Vagina (tissue), 2 donors: Measurements from ENCODE around the gene PPCDC. TPM values are rescaled to one million over a fixed set of nuclear protein-coding genes. Genes with fewer than 3 reads are reported as not detected.

Source experiments
- DNase-seq, 2 donors: peaks; one replicate each; pipeline ENCODE4 v3.0.0-alpha.2; 2017; ENCODE audit errors: extremely low spot score in 2 of 2
- H3K27ac ChIP-seq: fragments of 200-600 bp; sonication (generic); one replicate; pipeline ENCODE4 v1.5.1; 2019
- H3K27me3 ChIP-seq: fragments of 200-600 bp; sonication (generic); one replicate; pipeline ENCODE4 v1.5.1; 2019
- H3K36me3 ChIP-seq, 2 donors: fragments of 200-600 bp; sonication (generic); one replicate each; pipeline ENCODE4 v1.5.1; 2017 to 2019
- H3K4me1 ChIP-seq: fragments of 200-600 bp; sonication (generic); one replicate; pipeline ENCODE4 v1.5.1; 2019
- H3K4me3 ChIP-seq, 2 donors: fragments of 200-600 bp; sonication (generic); 1 replicate in 1 of 2; 2 replicates in 1 of 2; pipeline ENCODE4 v1.5.1; 2016 to 2019
- H3K9me3 ChIP-seq: fragments of 200-600 bp; sonication (generic); one replicate; pipeline ENCODE4 v1.5.1; 2019
- POLR2A ChIP-seq, 2 donors: fragments of 450-650 bp; IDR thresholded peaks; one replicate each; pipeline ENCODE4 v1.6.1; 2017; ENCODE audit warnings: antibody characterized with exemption in 2 of 2, mild to moderate bottlenecking in 2 of 2, moderate library complexity in 2 of 2
- POLR2AphosphoS5 ChIP-seq, 2 donors: sonication (generic); formaldehyde crosslinking; IDR thresholded peaks; one replicate each; pipeline ENCODE4 v1.9.0; 2017; ENCODE audit warnings: antibody characterized with exemption in 2 of 2, mild to moderate bottlenecking in 2 of 2, low read depth in 1 of 2; ENCODE audit not compliant: insufficient read depth in 1 of 2
- intact Hi-C: fragments of 100-400 bp; cut with DNase I; formaldehyde crosslinking; loops from one replicate; pipeline ENCODE4 v1.15.1; 2023
- total RNA-seq: library from RNA; depleted of rRNA; stranded (reverse); fragments of >200 nt; gene quantifications from one replicate; pipeline ENCODE4 v1.2.3, GENCODE V29; 2016
- TF ChIP-seq, protein P1 (sequence below), 3 experiments: fragments of 450-650 bp in 2 of 3; fragments of 200-600 bp in 1 of 3; sonication (generic) in 1 of 3; IDR thresholded peaks; one replicate each; pipeline ENCODE4 v1.5.1; 2017 to 2019; ENCODE audit warnings: antibody characterized with exemption in 3 of 3, mild to moderate bottlenecking in 2 of 3, moderate library complexity in 2 of 3

Gene PPCDC
- total RNA-seq, 1 donor from 2014 or later, result 23.8 TPM

DNA sequence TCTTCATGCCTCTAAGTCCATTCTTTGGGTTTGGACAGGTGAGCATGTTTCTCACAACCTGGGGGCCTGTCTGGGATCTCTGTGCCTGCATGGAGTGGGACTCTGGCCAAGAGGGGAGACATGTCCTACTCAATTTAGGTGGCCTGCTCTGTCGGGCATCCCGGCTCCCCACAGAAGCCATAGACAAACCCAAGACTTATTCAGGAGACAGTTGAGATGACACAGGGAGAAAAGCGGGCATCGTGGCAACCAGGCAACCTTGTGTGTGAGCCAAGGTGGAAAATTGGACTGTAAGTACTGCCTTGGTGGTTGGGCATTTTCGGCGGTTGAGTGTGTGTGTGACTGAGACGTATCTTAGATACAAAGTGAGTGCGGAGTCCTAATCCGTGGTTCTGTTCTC is 40.5 kb downstream of the PPCDC start:
- Histone ChIP-seq H3K36me3 (no peaks in the 10 kb centered on the region), H3K27ac (no peak overlapping the region), H3K4me1 (no peaks in the 10 kb centered on the region), H3K4me3 (no peak overlapping the region), H3K27me3 (no peaks in the 10 kb centered on the region), H3K9me3 (no peaks in the 10 kb centered on the region)
- TF ChIP-seq POLR2A (IDR thresholded peaks at IDR 0.05), result no peak
- no peak for TF ChIP-seq POLR2AphosphoS5 (IDR thresholded peaks at IDR 0.05; ENCODE audit: insufficient read depth in 1 of 2, low read depth in 1 of 2)
- TF ChIP-seq, protein P1, sequence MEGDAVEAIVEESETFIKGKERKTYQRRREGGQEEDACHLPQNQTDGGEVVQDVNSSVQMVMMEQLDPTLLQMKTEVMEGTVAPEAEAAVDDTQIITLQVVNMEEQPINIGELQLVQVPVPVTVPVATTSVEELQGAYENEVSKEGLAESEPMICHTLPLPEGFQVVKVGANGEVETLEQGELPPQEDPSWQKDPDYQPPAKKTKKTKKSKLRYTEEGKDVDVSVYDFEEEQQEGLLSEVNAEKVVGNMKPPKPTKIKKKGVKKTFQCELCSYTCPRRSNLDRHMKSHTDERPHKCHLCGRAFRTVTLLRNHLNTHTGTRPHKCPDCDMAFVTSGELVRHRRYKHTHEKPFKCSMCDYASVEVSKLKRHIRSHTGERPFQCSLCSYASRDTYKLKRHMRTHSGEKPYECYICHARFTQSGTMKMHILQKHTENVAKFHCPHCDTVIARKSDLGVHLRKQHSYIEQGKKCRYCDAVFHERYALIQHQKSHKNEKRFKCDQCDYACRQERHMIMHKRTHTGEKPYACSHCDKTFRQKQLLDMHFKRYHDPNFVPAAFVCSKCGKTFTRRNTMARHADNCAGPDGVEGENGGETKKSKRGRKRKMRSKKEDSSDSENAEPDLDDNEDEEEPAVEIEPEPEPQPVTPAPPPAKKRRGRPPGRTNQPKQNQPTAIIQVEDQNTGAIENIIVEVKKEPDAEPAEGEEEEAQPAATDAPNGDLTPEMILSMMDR (IDR thresholded peaks at IDR 0.05), result no peak
- intact Hi-C loops, result no loop called here
- DNase-seq, result no peak

DNA sequence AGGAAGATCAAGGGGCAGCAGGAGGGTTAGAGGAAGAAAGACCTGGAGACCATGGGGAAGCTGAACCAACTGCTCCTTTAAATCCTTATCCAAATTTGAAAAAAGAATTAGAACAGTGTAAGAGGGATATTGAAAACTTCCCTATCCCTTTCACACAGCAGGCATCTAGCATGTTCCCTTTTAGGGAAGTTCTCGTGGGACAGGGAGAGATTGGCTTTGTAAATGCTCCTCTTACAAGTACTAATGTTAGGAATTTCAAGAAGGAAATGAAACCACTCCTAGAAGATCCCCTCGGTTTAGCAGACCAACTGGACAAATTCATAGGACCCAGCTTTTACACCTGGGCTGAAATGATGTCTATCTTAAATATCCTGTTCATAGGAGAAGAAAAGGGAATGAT is 41.5 kb downstream of the PPCDC start:
- no peak for DNase-seq
- TF ChIP-seq POLR2AphosphoS5 (IDR thresholded peaks at IDR 0.05; ENCODE audit: insufficient read depth in 1 of 2, low read depth in 1 of 2) (no peak), POLR2A (IDR thresholded peaks at IDR 0.05) (no peak)
- TF ChIP-seq, protein P1 (IDR thresholded peaks at IDR 0.05), result no peak
- no peak overlapping the region for H3K4me3 ChIP-seq
- no peaks in the 10 kb centered on the region for H3K27me3 ChIP-seq
- no peaks in the 10 kb centered on the region for H3K36me3 ChIP-seq
- H3K27ac ChIP-seq, result no peak overlapping the region
- intact Hi-C loops, result no loop called here
- no peaks in the 10 kb centered on the region for H3K9me3 ChIP-seq
- no peaks in the 10 kb centered on the region for H3K4me1 ChIP-seq

DNA sequence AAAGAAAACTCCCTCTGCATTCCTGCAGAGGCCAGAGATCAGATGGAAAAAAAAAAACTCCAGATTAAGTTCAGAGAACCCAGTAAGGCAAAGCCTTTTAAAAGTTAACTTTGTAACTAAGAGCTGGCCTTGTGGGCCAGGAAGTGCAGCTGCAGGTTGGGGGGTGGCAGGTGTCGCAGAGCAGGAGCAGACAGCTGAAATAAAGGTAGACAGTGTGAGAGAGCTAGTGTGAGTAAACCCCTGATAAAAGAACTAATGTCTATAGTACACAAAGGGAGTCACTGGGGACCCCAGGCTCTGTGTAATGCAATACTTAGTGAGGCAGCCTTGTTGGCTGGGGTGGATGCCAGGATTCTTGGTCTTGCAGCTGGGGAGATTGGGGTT is 42.1 kb downstream of the PPCDC start:
- TF ChIP-seq POLR2AphosphoS5 (IDR thresholded peaks at IDR 0.05; ENCODE audit: insufficient read depth in 1 of 2, low read depth in 1 of 2) (no peak), POLR2A (IDR thresholded peaks at IDR 0.05) (no peak)
- TF ChIP-seq, protein P1 (IDR thresholded peaks at IDR 0.05), result no peak
- H3K27me3 ChIP-seq, result no peaks in the 10 kb centered on the region
- no peaks in the 10 kb centered on the region for H3K4me1 ChIP-seq
- H3K36me3 ChIP-seq, result no peaks in the 10 kb centered on the region
- intact Hi-C loops, result no loop called here
- H3K4me3 ChIP-seq, result no peak overlapping the region
- H3K27ac ChIP-seq, result no peak overlapping the region
- H3K9me3 ChIP-seq, result no peaks in the 10 kb centered on the region
- DNase-seq, result no peak

DNA sequence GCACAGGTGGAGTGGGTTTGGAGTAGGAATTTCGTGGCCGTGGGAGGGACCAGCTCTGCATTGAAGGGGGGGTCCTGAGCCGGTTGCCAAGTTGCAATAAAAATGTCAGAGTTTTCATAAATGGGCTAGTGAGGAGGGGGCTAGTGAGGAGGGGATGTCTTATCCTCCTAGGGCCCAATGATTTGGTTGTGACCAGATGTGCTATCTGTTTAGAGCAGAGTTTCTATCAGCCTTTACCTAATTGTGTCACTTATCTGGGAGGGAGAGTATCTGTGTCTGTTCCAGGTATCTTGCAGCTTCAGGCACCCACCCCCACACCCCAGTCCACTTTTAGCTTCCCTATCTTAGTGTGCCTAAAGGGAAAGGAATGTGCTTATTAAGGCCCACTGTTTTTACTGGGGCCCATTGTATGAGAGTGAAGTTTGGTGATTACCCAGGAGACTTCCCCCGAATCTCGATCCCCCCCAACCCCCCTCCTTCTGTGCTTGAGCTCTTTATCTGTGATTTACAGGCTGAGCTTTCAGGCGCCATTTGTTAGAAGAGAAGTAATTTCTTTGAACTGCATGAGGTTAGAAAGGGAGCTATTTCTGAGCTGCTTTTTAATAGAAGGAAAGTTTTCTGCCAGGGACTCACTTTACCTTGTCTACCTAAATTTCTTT is 42.6 kb downstream of the PPCDC start:
- Histone ChIP-seq H3K9me3 (no peaks in the 10 kb centered on the region), H3K36me3 (no peaks in the 10 kb centered on the region), H3K4me3 (no peak overlapping the region), H3K27ac (no peak overlapping the region), H3K4me1 (no peaks in the 10 kb centered on the region), H3K27me3 (no peaks in the 10 kb centered on the region)
- DNase-seq, result no peak
- intact Hi-C loops, result no loop called here
- no peak for TF ChIP-seq POLR2A (IDR thresholded peaks at IDR 0.05)
- TF ChIP-seq POLR2AphosphoS5 (IDR thresholded peaks at IDR 0.05; ENCODE audit: insufficient read depth in 1 of 2, low read depth in 1 of 2), result no peak
- TF ChIP-seq, protein P1 (IDR thresholded peaks at IDR 0.05), result no peak

DNA sequence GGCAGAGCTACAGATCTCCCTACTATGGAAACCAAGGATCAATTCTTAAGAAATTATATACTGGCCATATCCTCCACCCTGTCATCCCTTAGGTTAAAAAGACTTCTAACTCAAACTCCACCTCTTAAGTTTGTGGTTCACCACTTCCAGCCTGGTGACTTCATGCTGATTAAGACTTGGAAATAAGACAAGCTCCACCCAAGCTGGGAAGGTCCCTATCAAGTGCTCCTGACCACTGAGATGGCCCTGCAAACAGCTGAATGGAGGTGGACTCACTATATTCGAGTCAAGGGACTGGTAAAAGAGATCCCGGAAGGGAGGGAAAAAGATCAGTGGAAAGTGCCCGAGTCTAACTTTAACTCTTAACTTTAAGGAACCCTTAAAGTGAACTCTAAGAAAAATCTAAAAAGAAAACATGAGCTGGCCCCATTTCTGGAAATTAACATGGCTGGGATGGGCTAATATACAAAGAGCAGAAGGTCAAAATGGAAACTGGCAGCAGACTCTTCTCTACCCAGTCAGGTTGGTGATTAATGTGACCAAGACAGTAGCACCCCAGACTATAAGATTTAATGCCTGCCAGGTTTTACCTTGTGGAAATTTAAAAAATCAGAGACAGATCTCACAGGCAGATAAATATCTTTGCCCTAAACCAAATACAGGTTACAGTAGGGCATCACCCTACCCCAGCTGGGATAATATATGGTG is 43.9 kb downstream of the PPCDC start:
- Histone ChIP-seq H3K9me3 (no peaks in the 10 kb centered on the region), H3K36me3 (no peaks in the 10 kb centered on the region), H3K4me1 (no peaks in the 10 kb centered on the region), H3K27me3 (no peaks in the 10 kb centered on the region), H3K4me3 (no peak overlapping the region), H3K27ac (no peak overlapping the region)
- intact Hi-C loops, result no loop called here
- DNase-seq, result no peak
- TF ChIP-seq, protein P1 (IDR thresholded peaks at IDR 0.05), result no peak
- TF ChIP-seq POLR2A (IDR thresholded peaks at IDR 0.05) (no peak), POLR2AphosphoS5 (IDR thresholded peaks at IDR 0.05; ENCODE audit: insufficient read depth in 1 of 2, low read depth in 1 of 2) (no peak)
